ENCODE measurements around the gene CALCOCO2. TPM values are rescaled to one million over a fixed set of nuclear protein-coding genes. Genes with fewer than 3 reads are reported as not detected.

CALCOCO2 gene
- total and polyA plus RNA-seq, 2 of the 13 experiments (the other 11 are each of a cell fraction or from before 2014, with no cell fraction given) = 72.9 to 111 TPM

GRCh38 chr17:48830840-48831548 lies at the start of gene CALCOCO2 (continued):
- TF ChIP-seq ZBTB10 (CRISPR knock-in tag; IDR thresholded peaks at IDR 0.05; ENCODE audit: borderline replicate concordance) = no peak
- TF ChIP-seq AGO2 (optimal IDR thresholded peaks at IDR 0.05; ENCODE audit: low read depth, low read length) = peak; percentile 68
- TF ChIP-seq GPN1 (CRISPR knock-in tag; IDR thresholded peaks at IDR 0.05; ENCODE audit: borderline replicate concordance) = no peak
- peak; percentile 47; the same call in 1 of the 2 replicates for TF ChIP-seq ZNF232 (CRISPR knock-in tag; IDR thresholded peaks at IDR 0.05; ENCODE audit: borderline replicate concordance)
- TF ChIP-seq HNF4A (CRISPR knock-in tag; IDR thresholded peaks at IDR 0.05) = no peak
- TF ChIP-seq ZNF414 (CRISPR knock-in tag; IDR thresholded peaks at IDR 0.05) = no peak
- TF ChIP-seq NONO (IDR thresholded peaks at IDR 0.05) = no peak
- TF ChIP-seq NONO (CRISPR knock-in tag; conservative IDR thresholded peaks at IDR 0.05) = peak; percentile 81
- no peak for TF ChIP-seq ZEB1 (IDR thresholded peaks at IDR 0.05; ENCODE audit: insufficient replicate concordance, low read depth)
- TF ChIP-seq DPF2 (CRISPR knock-in tag; IDR thresholded peaks at IDR 0.05; ENCODE audit: borderline replicate concordance, low read depth) = no peak
- TF ChIP-seq PLSCR1 (CRISPR knock-in tag; IDR thresholded peaks at IDR 0.05; ENCODE audit: borderline replicate concordance) = no peak
- TF ChIP-seq ASH2L (IDR thresholded peaks at IDR 0.05; ENCODE audit: insufficient read length, low read depth, low read length) = peak; percentile 91
- TF ChIP-seq ZNF749 (CRISPR knock-in tag; IDR thresholded peaks at IDR 0.05; ENCODE audit: borderline replicate concordance) = no peak
- peak; percentile 22; the same call in 1 of the 2 replicates for TF ChIP-seq MEIS1 (CRISPR knock-in tag; IDR thresholded peaks at IDR 0.05; ENCODE audit: borderline replicate concordance)
- 0 out of 2 replicates have a peak, but pooled peaks have one; percentile 55 for TF ChIP-seq ZNF101 (CRISPR knock-in tag; IDR thresholded peaks at IDR 0.05; ENCODE audit: borderline replicate concordance, low read depth)
- peak; percentile 42; the same call in 1 of the 2 replicates for TF ChIP-seq NFAT5 (CRISPR knock-in tag; IDR thresholded peaks at IDR 0.05)
- peak; percentile 43; the same call in 1 of the 2 replicates for TF ChIP-seq NKX3-1 (CRISPR knock-in tag; IDR thresholded peaks at IDR 0.05)
- peak in 1 of 2 experiments; percentile 17; a peak in 1 of 4 replicates for TF ChIP-seq KLF16 (CRISPR knock-in tag; IDR thresholded peaks at IDR 0.05)
- TF ChIP-seq JARID2 (CRISPR knock-in tag; IDR thresholded peaks at IDR 0.05; ENCODE audit: insufficient replicate concordance) = no peak
